Tibial artery (tissue), 4 donors: Measurements from ENCODE around the gene FYB1.

Experiments used
- DNase-seq, 2 donors: peaks; one replicate each; pipeline ENCODE4 v3.0.0-alpha.2; 2019
- H3K27ac ChIP-seq, 2 donors: fragments of 200-600 bp; sonication (generic) in 1 of 2; 1 replicate in 1 of 2; 2 replicates in 1 of 2; pipeline ENCODE4 v1.5.1; 2018 to 2019; ENCODE audit warnings: mild to moderate bottlenecking in 1 of 2
- H3K27me3 ChIP-seq, 2 donors: fragments of 200-600 bp; sonication (generic) in 1 of 2; one replicate each; pipeline versions ENCODE4 v1.5.1 to v1.6.0; 2016 to 2019
- H3K36me3 ChIP-seq, 3 donors: fragments of 200-600 bp; sonication (generic) in 2 of 3; one replicate each; pipeline ENCODE4 v1.5.1; 2016 to 2019; ENCODE audit warnings: mild to moderate bottlenecking in 2 of 3
- H3K4me1 ChIP-seq, 4 donors: fragments of 200-600 bp; sonication (generic) in 2 of 4; 1 replicate in 3 of 4; 2 replicates in 1 of 4; pipeline ENCODE4 v1.5.1; 2016 to 2019
- H3K4me3 ChIP-seq, 2 donors: fragments of 200-600 bp; sonication (generic) in 1 of 2; 1 replicate in 1 of 2; 2 replicates in 1 of 2; pipeline ENCODE4 v1.5.1; 2018 to 2019; ENCODE audit warnings: mild to moderate bottlenecking in 2 of 2
- H3K9me3 ChIP-seq, 3 donors: fragments of 200-600 bp; sonication (generic) in 1 of 3; one replicate each; pipeline ENCODE4 v1.5.1; 2016 to 2019
- CTCF ChIP-seq, 2 experiments: fragments of 200-600 bp in 1 of 2; fragments of 450-650 bp in 1 of 2; IDR thresholded peaks; one replicate each; pipeline ENCODE4 v1.5.1; 2017 to 2019; ENCODE audit warnings: antibody characterized with exemption in 2 of 2, mild to moderate bottlenecking in 1 of 2, moderate library complexity in 1 of 2
- intact Hi-C: fragments of 100-400 bp; cut with DNase I; formaldehyde crosslinking; loops from one replicate; pipeline ENCODE4 v1.15.0; 2023; ENCODE audit warnings: low total_unique reads

FYB1 gene

GRCh38 chr5:39215857-39216256 lies 3.5 kb downstream of the FYB1 start:
- Histone ChIP-seq H3K4me3 (no peak overlapping the region), H3K4me1 (no peaks in the 10 kb centered on the region), H3K9me3 (no peaks in the 10 kb centered on the region), H3K27ac (no peak overlapping the region), H3K36me3 (no peaks in the 10 kb centered on the region), H3K27me3 (no peaks in the 10 kb centered on the region)
- intact Hi-C loops = loop anchor here (5.0 kb wide), 1 partner anchor 356 kb away; no protein-coding TSS in a partner anchor
- DNase-seq = no peak
- TF ChIP-seq CTCF (IDR thresholded peaks at IDR 0.05) = no peak

GRCh38 chr5:39214912-39215709 lies 4.3 kb downstream of the FYB1 start:
- no peaks in the 10 kb centered on the region for H3K9me3 ChIP-seq
- intact Hi-C loops = loop anchor here (5.0 kb wide), 1 partner anchor 357 kb away; no protein-coding TSS in a partner anchor
- H3K4me1 ChIP-seq = no peaks in the 10 kb centered on the region
- TF ChIP-seq CTCF (IDR thresholded peaks at IDR 0.05) = no peak
- no peak overlapping the region for H3K4me3 ChIP-seq
- no peak for DNase-seq
- H3K36me3 ChIP-seq = no peaks in the 10 kb centered on the region
- no peak overlapping the region for H3K27ac ChIP-seq
- H3K27me3 ChIP-seq = no peaks in the 10 kb centered on the region

- H3K27ac ChIP-seq = no peak overlapping the region
- no peaks in the 10 kb centered on the region for H3K4me1 ChIP-seq
- no peaks in the 10 kb centered on the region for H3K9me3 ChIP-seq
- no peak for DNase-seq
- intact Hi-C loops = no loop called here
- no peak for TF ChIP-seq CTCF (IDR thresholded peaks at IDR 0.05)
- no peak overlapping the region for H3K4me3 ChIP-seq
- no peaks in the 10 kb centered on the region for H3K36me3 ChIP-seq
- H3K27me3 ChIP-seq = no peaks in the 10 kb centered on the region
These were observed 5.7 kb downstream of the FYB1 start for GRCh38 chr5:39213447-39214207.

GRCh38 chr5:39211773-39212172 lies 7.6 kb downstream of the FYB1 start:
- Histone ChIP-seq H3K4me3 (no peak overlapping the region), H3K36me3 (no peaks in the 10 kb centered on the region), H3K27me3 (no peaks in the 10 kb centered on the region), H3K9me3 (no peaks in the 10 kb centered on the region), H3K4me1 (no peaks in the 10 kb centered on the region), H3K27ac (no peak overlapping the region)
- intact Hi-C loops = no loop called here
- DNase-seq = no peak
- no peak for TF ChIP-seq CTCF (IDR thresholded peaks at IDR 0.05)

GRCh38 chr5:39209924-39210323 lies 9.4 kb downstream of the FYB1 start:
- no peak for TF ChIP-seq CTCF (IDR thresholded peaks at IDR 0.05)
- Histone ChIP-seq H3K4me3 (no peak overlapping the region), H3K4me1 (no peaks in the 10 kb centered on the region), H3K36me3 (no peaks in the 10 kb centered on the region), H3K9me3 (no peaks in the 10 kb centered on the region), H3K27me3 (no peaks in the 10 kb centered on the region), H3K27ac (no peak overlapping the region)
- DNase-seq = no peak
- intact Hi-C loops = no loop called here
